ENCODE results near the gene PPM1F. TPM values are rescaled to one million over a fixed set of nuclear protein-coding genes. Genes with fewer than 3 reads are reported as not detected.
"Not testable (repeated sequence)": the region's sequence is repeated elsewhere in the genome, so short reads cannot be mapped to it uniquely, and the experiment has no call there.

The PPM1F gene
- total RNA-seq, 2 experiments from 2014 or later = 18.2 to 18.8 TPM

DNA sequence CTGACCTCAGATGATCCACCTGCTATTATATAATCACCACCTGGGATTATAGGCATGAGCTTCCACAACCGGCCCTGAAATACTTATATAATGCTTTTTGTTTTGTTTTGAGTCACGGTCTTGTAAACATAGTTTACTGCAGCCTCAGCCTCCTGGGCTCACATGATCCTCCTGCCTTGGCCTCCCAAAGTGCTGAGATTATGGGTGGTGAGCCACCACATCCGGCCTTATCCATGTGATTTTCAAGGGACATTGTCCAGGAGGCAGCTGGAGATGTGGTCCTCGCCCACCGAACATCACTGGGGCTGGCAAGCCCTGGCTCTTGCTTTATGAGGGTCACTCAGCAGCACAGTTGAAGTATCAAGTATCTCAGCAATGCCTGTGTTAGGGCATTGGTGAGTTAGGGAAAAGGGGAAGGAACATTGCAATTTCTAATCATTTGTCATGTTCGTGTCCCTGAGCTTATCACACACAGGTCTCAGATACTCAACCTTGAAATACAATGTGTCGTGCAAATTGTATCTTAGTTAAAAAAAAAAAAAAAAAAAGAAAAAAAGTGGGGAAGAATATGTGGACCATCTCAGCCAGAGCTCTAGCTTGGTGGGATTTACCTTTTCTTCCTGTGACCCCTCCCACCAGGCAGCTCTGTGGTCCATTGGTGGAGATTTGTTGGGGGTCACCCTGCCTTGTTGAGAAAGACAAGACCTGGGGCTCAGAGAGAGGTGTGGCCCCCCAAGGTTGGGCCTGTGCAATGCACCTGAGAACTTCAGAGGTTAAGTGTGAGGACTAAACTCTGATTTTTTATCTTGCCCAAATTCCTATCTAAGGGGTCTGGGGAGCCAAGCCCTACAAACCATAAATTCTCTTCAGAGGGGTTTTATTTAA lies 44.8 kb downstream of the PPM1F start:
- H3K4me3 Mint-ChIP-seq = no peak overlapping the region
- H3K36me3 Mint-ChIP-seq (ENCODE audit: low read depth) = no peaks in the 10 kb centered on the region
- ChIA-PET POLR2A (interaction anchor here (0.7 to 0.9 kb wide), 2 partner anchors 10 to 80 kb away, joined by 3 read pairs; no protein-coding TSS in a partner anchor), CTCF (interaction anchor here (1.2 to 1.7 kb wide), 3 partner anchors 29 to 133 kb away, joined by 3 to 4 read pairs (median 4); no protein-coding TSS in a partner anchor)
- intact Hi-C loops (cut with micrococcal nuclease) = no loop called here
- no peak for TF ChIP-seq CTCF (IDR thresholded peaks at IDR 0.05)
- no peak overlapping the region for H3K27ac Mint-ChIP-seq
- no peaks in the 10 kb centered on the region for H3K9me3 Mint-ChIP-seq
- H3K27me3 Mint-ChIP-seq = no peaks in the 10 kb centered on the region
- DNase-seq (no peak), ATAC-seq (no peak)
- H3K4me1 Mint-ChIP-seq (ENCODE audit: low read depth) = no peaks in the 10 kb centered on the region

DNA sequence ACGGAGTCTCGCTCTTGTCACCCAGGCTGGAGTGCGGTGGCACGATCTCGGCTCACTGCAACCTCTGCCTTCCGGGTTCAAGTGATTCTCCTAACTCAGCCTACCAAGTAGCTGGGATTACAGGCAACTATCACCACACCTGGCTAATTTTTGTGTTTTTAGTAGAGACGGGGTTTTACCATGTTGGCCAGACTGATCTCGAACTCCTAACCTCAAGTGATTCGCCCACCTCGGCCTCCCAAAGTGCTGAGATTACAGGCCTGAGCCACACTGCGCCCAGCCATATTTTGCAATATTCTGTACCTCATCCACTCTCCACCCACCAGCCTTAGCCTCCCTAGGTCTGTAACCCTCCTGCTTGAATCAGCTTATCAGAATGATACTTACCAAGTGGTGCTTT lies 47.4 kb downstream of the PPM1F start:
- POLR2A ChIA-PET; DNase-seq; H3K27ac Mint-ChIP-seq; H3K4me1 Mint-ChIP-seq (ENCODE audit: low read depth); H3K27me3 Mint-ChIP-seq; intact Hi-C loops (cut with micrococcal nuclease); CTCF ChIA-PET; H3K4me3 Mint-ChIP-seq; ATAC-seq; H3K36me3 Mint-ChIP-seq (ENCODE audit: low read depth); H3K9me3 Mint-ChIP-seq: not testable (repeated sequence)

GRCh38 chr22:21904250-21904789 lies 48.3 kb downstream of the PPM1F start:
- CTCF ChIA-PET = interaction anchor here (1.4 kb wide), 1 partner anchor 68 kb away, joined by 4 read pairs; no protein-coding TSS in a partner anchor
- no peak overlapping the region for H3K27ac Mint-ChIP-seq
- no peak for ATAC-seq
- no peak for TF ChIP-seq CTCF (IDR thresholded peaks at IDR 0.05)
- no peaks in the 10 kb centered on the region for H3K9me3 Mint-ChIP-seq
- POLR2A ChIA-PET = interaction anchor here (0.6 kb wide), 1 partner anchor 446 kb away, joined by 3 read pairs; no protein-coding TSS in a partner anchor
- no peak overlapping the region for H3K4me3 Mint-ChIP-seq
- intact Hi-C loops (cut with micrococcal nuclease) = no loop called here
- no peak for DNase-seq
- H3K4me1 Mint-ChIP-seq (ENCODE audit: low read depth) = no peaks in the 10 kb centered on the region
- peaks cover 2% of the 10 kb centered on the region for H3K27me3 Mint-ChIP-seq
- H3K36me3 Mint-ChIP-seq (ENCODE audit: low read depth) = no peaks in the 10 kb centered on the region

DNA sequence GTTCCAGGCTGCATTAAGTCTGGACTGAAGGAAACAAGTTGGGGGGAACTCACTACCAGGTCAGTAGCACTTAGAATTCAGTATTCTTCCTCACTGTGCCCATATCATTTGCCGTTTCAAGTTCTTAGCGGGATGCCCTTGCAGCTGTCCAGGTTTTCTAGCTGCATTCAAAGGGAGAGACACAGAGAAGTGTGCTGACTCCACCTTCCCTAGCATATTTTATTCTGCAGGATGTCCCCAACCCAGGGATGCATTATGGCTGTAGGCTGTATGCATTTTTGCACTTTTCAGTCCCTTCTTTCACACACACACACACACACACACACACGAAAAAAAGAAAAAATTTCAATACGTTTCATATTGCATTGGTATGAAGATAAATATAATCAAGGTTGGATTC lies 49.4 kb downstream of the PPM1F start:
- TF ChIP-seq CTCF (IDR thresholded peaks at IDR 0.05) = no peak
- H3K4me1 Mint-ChIP-seq (ENCODE audit: low read depth) = no peaks in the 10 kb centered on the region
- H3K27me3 Mint-ChIP-seq = peaks cover 2% of the 10 kb centered on the region
- H3K9me3 Mint-ChIP-seq = no peaks in the 10 kb centered on the region
- ATAC-seq = no peak
- intact Hi-C loops (cut with micrococcal nuclease) = no loop called here
- CTCF ChIA-PET = no interaction called here
- POLR2A ChIA-PET = interaction anchor here (0.7 kb wide), 1 partner anchor 1304 kb away, joined by 3 read pairs; no protein-coding TSS in a partner anchor
- no peak overlapping the region for H3K27ac Mint-ChIP-seq
- H3K36me3 Mint-ChIP-seq (ENCODE audit: low read depth) = no peaks in the 10 kb centered on the region
- no peak overlapping the region for H3K4me3 Mint-ChIP-seq
- DNase-seq = no peak

GRCh38 chr22:21902296-21903087 lies 50.2 kb downstream of the PPM1F start:
- H3K9me3 Mint-ChIP-seq = no peaks in the 10 kb centered on the region

More at GRCh38 chr22:21902296-21903087, 50.2 kb downstream of the PPM1F start:
- H3K27ac Mint-ChIP-seq = no peak overlapping the region
- no peak for ATAC-seq
- ChIA-PET POLR2A (no interaction called here), CTCF (no interaction called here)
- no peak for DNase-seq
- peaks cover 2% of the 10 kb centered on the region for H3K27me3 Mint-ChIP-seq
- no peaks in the 10 kb centered on the region for H3K4me1 Mint-ChIP-seq (ENCODE audit: low read depth)
- H3K4me3 Mint-ChIP-seq = no peak overlapping the region
- intact Hi-C loops (cut with micrococcal nuclease) = no loop called here
- no peak for TF ChIP-seq CTCF (IDR thresholded peaks at IDR 0.05)
- no peaks in the 10 kb centered on the region for H3K36me3 Mint-ChIP-seq (ENCODE audit: low read depth)

Measured in activated CD8-positive, alpha-beta T cell treated with anti-CD3 and anti-CD28 coated beads for 36 hours (primary cell).